ENCODE measurements around the gene LSM14B. TPM values are rescaled to one million over a fixed set of nuclear protein-coding genes. Genes with fewer than 3 reads are reported as not detected.
"Not testable (repeated sequence)": the region's sequence is repeated elsewhere in the genome, so short reads cannot be mapped to it uniquely, and the experiment has no call there.

Gene LSM14B
- polyA plus RNA-seq, 1 experiment: 26.2 TPM

GRCh38 chr20:62083312-62083711, 39.0 kb upstream of the LSM14B start:
- CTCF ChIA-PET: no interaction called here
- Histone ChIP-seq H3K9me3 (ENCODE audit: control insufficient read depth, insufficient read depth, low read length) (peaks cover 23% of the 10 kb centered on the region), H3K27ac (ENCODE audit: low read depth, low read length) (no peak overlapping the region), H3K4me3 (ENCODE audit: low read depth, low read length) (no peak overlapping the region), H3K27me3 (ENCODE audit: control insufficient read depth, insufficient read depth, low read length) (peaks cover 6% of the 10 kb centered on the region)
- TF ChIP-seq CTCF (IDR thresholded peaks at IDR 0.05; ENCODE audit: low read depth, low read length): no peak
- POLR2A ChIA-PET: no interaction called here
- no peak for DNase-seq (ENCODE audit: low read depth, low spot score)

GRCh38 chr20:62084224-62084623, 38.1 kb upstream of the LSM14B start:
- POLR2A ChIA-PET; H3K27me3 ChIP-seq (ENCODE audit: control insufficient read depth, insufficient read depth, low read length); CTCF ChIA-PET; H3K27ac ChIP-seq (ENCODE audit: low read depth, low read length); DNase-seq (ENCODE audit: low read depth, low spot score); H3K4me3 ChIP-seq (ENCODE audit: low read depth, low read length): not testable (repeated sequence)
- peaks cover 16% of the 10 kb centered on the region for H3K9me3 ChIP-seq (ENCODE audit: control insufficient read depth, insufficient read depth, low read length)

GRCh38 chr20:62085206-62085605, 37.1 kb upstream of the LSM14B start:
- H3K4me3 ChIP-seq (ENCODE audit: low read depth, low read length): no peak overlapping the region
- CTCF ChIA-PET: interaction anchor here (0.6 kb wide), 1 partner anchor 51 kb away, joined by 3 read pairs; no protein-coding TSS in a partner anchor
- no peak for TF ChIP-seq CTCF (IDR thresholded peaks at IDR 0.05; ENCODE audit: low read depth, low read length)

GRCh38 chr20:62087227-62087626, 35.0 kb upstream of the LSM14B start:
- no peak for DNase-seq (ENCODE audit: low read depth, low spot score)
- POLR2A ChIA-PET: no interaction called here
- TF ChIP-seq CTCF (IDR thresholded peaks at IDR 0.05; ENCODE audit: low read depth, low read length): no peak
- Histone ChIP-seq H3K4me3 (ENCODE audit: low read depth, low read length) (no peak overlapping the region), H3K9me3 (ENCODE audit: control insufficient read depth, insufficient read depth, low read length) (peaks cover 9% of the 10 kb centered on the region; the same call in 1 of the 2 replicates), H3K27ac (ENCODE audit: low read depth, low read length) (no peak overlapping the region), H3K27me3 (ENCODE audit: control insufficient read depth, insufficient read depth, low read length) (no peaks in the 10 kb centered on the region)
- CTCF ChIA-PET: no interaction called here

More at GRCh38 chr20:62085206-62085605, 37.1 kb upstream of the LSM14B start:
- Histone ChIP-seq H3K27ac (ENCODE audit: low read depth, low read length) (no peak overlapping the region), H3K27me3 (ENCODE audit: control insufficient read depth, insufficient read depth, low read length) (peaks cover 3% of the 10 kb centered on the region), H3K9me3 (ENCODE audit: control insufficient read depth, insufficient read depth, low read length) (peaks cover 14% of the 10 kb centered on the region)
- DNase-seq (ENCODE audit: low read depth, low spot score): no peak
- POLR2A ChIA-PET: no interaction called here

- no peak for DNase-seq (ENCODE audit: low read depth, low spot score)
- Histone ChIP-seq H3K9me3 (ENCODE audit: control insufficient read depth, insufficient read depth, low read length) (peaks cover 10% of the 10 kb centered on the region; the same call in 1 of the 2 replicates), H3K4me3 (ENCODE audit: low read depth, low read length) (no peak overlapping the region), H3K27ac (ENCODE audit: low read depth, low read length) (no peak overlapping the region), H3K27me3 (ENCODE audit: control insufficient read depth, insufficient read depth, low read length) (no peaks in the 10 kb centered on the region)
- POLR2A ChIA-PET: no interaction called here
- CTCF ChIA-PET: no interaction called here
- no peak for TF ChIP-seq CTCF (IDR thresholded peaks at IDR 0.05; ENCODE audit: low read depth, low read length)
These were observed 34.6 kb upstream of the LSM14B start for GRCh38 chr20:62087632-62088031.
